Measurements from ENCODE around the gene C1orf53. TPM values are rescaled to one million over a fixed set of nuclear protein-coding genes. Genes with fewer than 3 reads are reported as not detected.
"Not testable (repeated sequence)": the region's sequence is repeated elsewhere in the genome, so short reads cannot be mapped to it uniquely, and the experiment has no call there.

Gene C1orf53
- total RNA-seq, result 0.34 and 3.1 TPM in 2 replicates

GRCh38 chr1:197902454-197903195 lies at the start of gene C1orf53:
Gene C1orf53, plus strand, starts transcription at chr1:197902630. Its CDS starts 20 bp downstream, at chr1:197902650.
- DNase-seq (ENCODE audit: extremely low read depth, low read depth, low spot score), result no peak

GRCh38 chr1:197855751-197856150 lies 46.7 kb upstream of the C1orf53 start:
- DNase-seq (ENCODE audit: extremely low read depth, low read depth, low spot score), result not testable (repeated sequence)

- DNase-seq (ENCODE audit: extremely low read depth, low read depth, low spot score), result no peak
Observed at GRCh38 chr1:197857477-197857876, 45.0 kb upstream of the C1orf53 start.

DNA sequence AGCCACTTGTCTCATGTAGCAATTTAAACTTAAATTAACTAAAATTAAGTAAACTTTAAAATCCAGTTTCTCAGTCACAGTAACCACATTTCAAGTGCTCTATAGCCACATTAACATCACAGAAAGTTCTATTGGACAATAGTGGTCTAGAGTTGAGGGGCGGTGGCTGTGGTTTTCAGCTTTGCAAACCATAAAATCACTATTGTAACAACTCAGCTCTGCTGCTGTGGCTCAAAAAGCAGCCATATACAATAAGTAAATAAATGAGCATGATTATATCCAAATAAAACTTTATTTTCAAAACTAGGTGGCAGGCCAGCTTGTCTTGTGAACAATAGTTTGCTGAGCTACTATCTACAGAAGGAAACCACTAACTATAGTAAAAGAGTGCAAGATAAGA lies 43.4 kb upstream of the C1orf53 start:
- DNase-seq (ENCODE audit: extremely low read depth, low read depth, low spot score), result no peak

DNA sequence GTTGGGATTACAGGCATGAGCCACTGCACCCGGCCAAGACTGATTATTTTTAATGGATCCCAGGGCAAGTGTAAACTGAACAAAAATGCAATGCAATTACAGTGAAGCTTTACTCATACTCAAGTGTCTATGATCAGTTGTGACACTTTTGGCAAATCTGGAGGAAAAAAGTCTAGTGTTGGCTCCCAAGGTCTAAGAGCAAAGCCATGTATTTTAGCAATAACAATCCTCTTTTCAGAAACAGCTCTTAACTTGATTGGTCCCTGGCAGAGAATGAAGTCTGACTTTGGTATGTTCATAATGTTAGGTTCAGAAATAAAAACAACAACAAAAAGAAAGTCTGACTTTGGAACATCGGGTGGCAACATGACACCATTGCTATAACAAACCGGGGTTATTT lies 40.2 kb upstream of the C1orf53 start:
- no peak for DNase-seq (ENCODE audit: extremely low read depth, low read depth, low spot score)

- DNase-seq (ENCODE audit: extremely low read depth, low read depth, low spot score), result no peak
Observed at GRCh38 chr1:197862671-197863070, 39.8 kb upstream of the C1orf53 start.

GRCh38 chr1:197865809-197866208 lies 36.6 kb upstream of the C1orf53 start:
- no peak for DNase-seq (ENCODE audit: extremely low read depth, low read depth, low spot score)

- DNase-seq (ENCODE audit: extremely low read depth, low read depth, low spot score), result peak; percentile 39
Observed at GRCh38 chr1:197868751-197869489, 33.5 kb upstream of the C1orf53 start.

DNA sequence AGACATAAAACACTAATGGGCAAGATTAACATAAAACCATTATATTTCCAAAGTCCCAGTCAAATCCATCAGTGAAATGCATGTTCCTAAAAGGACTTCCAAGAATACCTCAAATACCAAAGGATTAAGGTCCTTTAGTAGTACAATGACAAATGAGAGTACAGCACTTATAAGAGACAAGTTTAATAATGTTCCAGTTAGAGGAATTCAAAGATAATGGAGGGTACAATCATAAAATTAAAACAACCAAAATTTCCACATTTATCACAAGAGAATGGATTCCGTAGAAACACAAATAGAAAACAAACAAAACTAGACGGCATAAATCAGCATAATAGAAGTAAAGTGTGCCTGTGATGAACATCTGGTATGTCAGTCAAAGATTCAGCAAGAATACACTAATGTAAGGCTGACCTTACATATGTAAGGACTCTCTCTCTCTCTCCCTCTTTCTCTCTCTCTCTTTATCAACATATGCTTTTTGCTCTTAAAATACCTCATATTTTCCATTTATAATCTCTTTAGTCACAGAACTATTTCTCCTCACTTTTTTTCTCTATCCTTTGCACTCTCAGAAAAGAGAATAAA lies 32.8 kb upstream of the C1orf53 start:
- no peak for DNase-seq (ENCODE audit: extremely low read depth, low read depth, low spot score)

DNA sequence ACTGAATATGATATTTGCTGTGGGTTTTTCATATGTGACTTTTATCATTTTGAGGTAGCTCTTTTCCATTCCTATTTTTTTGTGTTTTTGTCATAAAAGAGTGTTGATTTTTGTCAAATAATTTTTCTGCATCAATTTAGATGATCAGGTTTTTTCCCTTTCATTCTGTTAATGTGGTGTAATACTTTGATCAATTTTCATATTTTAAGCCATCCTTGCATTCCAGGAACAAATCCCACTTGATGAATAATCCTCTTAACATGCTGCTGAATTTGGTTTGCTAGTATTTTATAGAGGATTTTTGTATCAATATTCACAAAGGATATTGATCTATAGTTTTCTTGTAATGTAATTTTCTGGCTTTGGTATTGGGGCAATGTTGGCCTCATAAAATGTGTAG lies 25.5 kb upstream of the C1orf53 start:
- no peak for DNase-seq (ENCODE audit: extremely low read depth, low read depth, low spot score)

DNA sequence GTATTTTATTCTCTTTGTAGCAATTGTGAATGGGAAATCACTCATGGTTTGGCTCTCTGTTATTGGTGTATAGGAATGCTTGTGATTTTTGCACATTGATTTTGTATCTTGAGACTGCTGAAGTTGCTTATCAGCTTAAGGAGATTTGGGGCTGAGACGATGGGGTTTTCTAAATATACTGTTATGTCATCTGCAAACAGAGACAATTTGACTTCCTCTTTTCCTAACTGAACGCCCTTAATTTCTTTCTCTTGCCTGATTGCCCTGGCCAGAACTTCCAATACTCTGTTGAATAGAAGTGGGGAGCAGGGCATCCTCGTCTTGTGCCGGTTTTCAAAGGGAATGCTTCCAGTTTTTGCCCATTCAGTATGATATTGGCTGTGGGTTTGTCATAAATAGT lies 22.0 kb upstream of the C1orf53 start:
- DNase-seq (ENCODE audit: extremely low read depth, low read depth, low spot score), result not testable (repeated sequence)

DNA sequence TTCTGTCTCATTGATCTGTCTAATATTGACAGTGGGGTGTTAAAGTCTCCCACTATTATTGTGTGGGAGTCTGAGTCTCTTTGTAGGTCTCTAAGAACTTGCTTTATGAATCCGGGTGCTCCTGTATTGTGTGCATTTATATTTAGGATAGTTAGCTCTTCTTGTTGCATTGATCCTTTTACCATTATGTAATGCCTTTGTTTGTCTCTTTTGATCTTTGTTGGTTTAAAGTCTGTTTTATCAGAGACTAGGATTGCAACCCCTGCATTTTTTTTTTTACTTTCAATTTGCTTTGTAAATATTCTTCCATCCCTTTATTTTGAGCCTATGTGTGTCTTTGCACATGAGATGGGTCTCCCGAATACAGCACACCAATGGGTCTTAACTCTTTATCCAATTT lies 20.2 kb upstream of the C1orf53 start:
- not testable (repeated sequence) for DNase-seq (ENCODE audit: extremely low read depth, low read depth, low spot score)

GRCh38 chr1:197884173-197884572 lies 18.3 kb upstream of the C1orf53 start:
- no peak for DNase-seq (ENCODE audit: extremely low read depth, low read depth, low spot score)

GRCh38 chr1:197890936-197891335 lies 11.5 kb upstream of the C1orf53 start:
- no peak for DNase-seq (ENCODE audit: extremely low read depth, low read depth, low spot score)

GRCh38 chr1:197892684-197893083 lies 9.7 kb upstream of the C1orf53 start:
- no peak for DNase-seq (ENCODE audit: extremely low read depth, low read depth, low spot score)

- no peak for DNase-seq (ENCODE audit: extremely low read depth, low read depth, low spot score)
Observed at GRCh38 chr1:197896301-197896700, 6.1 kb upstream of the C1orf53 start.

- DNase-seq (ENCODE audit: extremely low read depth, low read depth, low spot score), result no peak
Observed at GRCh38 chr1:197899037-197899436, 3.4 kb upstream of the C1orf53 start.

DNA sequence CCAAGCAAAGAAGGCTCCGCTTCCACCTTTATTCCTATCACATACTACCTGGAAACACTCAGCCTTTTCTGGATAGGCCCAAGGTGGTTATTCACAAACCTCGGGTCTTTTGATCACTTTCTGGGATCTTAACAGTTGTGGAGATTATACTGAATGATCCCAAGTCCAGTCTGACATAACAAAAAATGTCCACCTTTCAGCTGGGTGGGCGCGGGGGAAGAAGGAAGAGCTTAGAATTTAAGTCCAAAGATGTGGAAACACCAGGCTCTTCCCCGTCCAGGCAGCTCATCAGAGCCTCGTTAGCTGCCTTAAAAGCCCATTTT lies 338 bp upstream of the C1orf53 start:
- DNase-seq (ENCODE audit: extremely low read depth, low read depth, low spot score), result no peak

DNA sequence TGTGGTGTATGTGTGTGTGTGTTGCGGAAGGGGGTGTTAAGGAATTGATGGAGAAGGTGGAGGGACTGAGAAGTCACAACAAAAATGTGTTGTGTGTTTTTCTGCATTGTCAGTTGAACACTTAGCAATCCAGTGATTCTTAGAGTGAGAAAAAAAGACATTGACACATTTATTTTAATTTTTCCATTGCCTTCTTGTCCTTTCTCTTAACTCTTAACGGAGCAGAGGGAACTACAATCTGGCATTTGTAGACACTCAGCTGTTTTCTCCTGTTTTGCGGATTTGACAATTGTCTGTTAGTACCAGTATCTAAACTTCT lies 725 bp downstream of the C1orf53 start:
- no peak for DNase-seq (ENCODE audit: extremely low read depth, low read depth, low spot score)

- DNase-seq (ENCODE audit: extremely low read depth, low read depth, low spot score), result no peak
Observed at GRCh38 chr1:197904126-197904787, 1.8 kb downstream of the C1orf53 start.

DNA sequence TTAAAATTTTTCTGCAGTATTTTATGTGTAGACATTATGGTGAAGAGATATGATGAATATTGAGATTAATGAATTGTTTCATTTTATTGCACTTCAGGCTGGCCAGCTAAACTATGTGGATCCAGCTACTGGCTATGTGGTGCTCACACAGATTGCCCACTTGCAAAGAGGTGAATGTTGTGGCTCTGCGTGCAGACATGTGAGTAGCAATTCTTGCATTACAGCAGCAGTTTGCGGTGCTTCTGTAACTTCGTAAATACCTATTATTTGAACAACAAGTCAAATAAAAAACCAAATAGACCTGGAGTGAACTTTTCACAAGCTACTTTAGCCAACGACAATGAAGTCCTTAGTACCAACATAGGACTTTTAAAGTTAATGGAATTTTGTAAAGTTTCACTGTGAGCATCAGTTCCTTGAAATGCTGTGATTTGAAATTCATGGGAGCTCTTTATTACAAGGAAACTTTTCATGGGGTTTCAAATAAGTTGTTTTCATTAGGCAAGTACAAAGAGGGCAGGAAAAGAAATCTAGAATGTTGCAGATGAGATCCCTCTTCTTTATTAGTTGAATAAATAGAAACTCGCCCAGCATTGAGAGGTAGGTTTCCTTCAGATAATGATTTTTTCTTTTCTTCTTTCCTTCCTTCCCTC lies 3.4 kb downstream of the C1orf53 start:
- no peak for DNase-seq (ENCODE audit: extremely low read depth, low read depth, low spot score)
